Measurements from ENCODE around the gene SYCP2L. TPM values are rescaled to one million over a fixed set of nuclear protein-coding genes. Genes with fewer than 3 reads are reported as not detected.
"Not testable (repeated sequence)": the region's sequence is repeated elsewhere in the genome, so short reads cannot be mapped to it uniquely, and the experiment has no call there.

Gene SYCP2L
- total RNA-seq, 1 donor from 2014 or later: 12.5 TPM

DNA sequence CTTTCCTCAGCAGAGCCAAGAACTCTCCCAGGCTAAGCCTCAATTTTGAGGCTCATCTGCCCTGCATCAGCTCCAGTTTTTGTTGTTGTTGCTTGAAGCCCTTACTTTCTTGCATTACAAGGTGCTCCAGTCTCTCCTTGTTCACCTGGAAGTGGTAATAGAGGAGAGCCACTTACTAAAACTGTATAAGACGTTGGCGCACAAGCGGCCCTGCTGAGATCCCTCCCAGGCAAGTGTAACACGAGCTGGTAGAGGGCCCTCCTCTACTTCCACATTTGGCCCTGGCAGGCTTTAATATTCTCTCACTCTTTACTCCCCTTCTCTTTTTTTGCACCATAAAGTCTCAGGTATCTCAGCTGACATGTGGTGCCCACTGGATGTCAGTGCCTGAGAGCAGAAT, 24.5 kb upstream of the SYCP2L start:
- H3K27ac ChIP-seq: no peak overlapping the region
- H2AFZ ChIP-seq (replicated peaks): no peak overlapping the region
- H3K4me1 Mint-ChIP-seq: no peaks in the 10 kb centered on the region
- H4K20me1 ChIP-seq (ENCODE audit: low read depth): no peaks in the 10 kb centered on the region
- no peak overlapping the region for H3K9ac ChIP-seq
- H3K36me3 Mint-ChIP-seq: no peaks in the 10 kb centered on the region
- H3K27me3 ChIP-seq: no peaks in the 10 kb centered on the region
- no peaks in the 10 kb centered on the region for H3K4me1 ChIP-seq
- H3K4me3 Mint-ChIP-seq: no peak overlapping the region
- DNase-seq (ENCODE audit: low spot score): no peak
- H3K9me3 ChIP-seq (ENCODE audit: low read depth): no peaks in the 10 kb centered on the region
- H3K79me2 ChIP-seq (ENCODE audit: low read depth): no peaks in the 10 kb centered on the region
- H3K9me3 Mint-ChIP-seq: no peaks in the 10 kb centered on the region
- H3K27ac Mint-ChIP-seq: no peak overlapping the region
- H3K27me3 Mint-ChIP-seq (ENCODE audit: insufficient read depth, low read depth): no peaks in the 10 kb centered on the region
- no peak overlapping the region for H3K4me3 ChIP-seq
- H3K4me2 ChIP-seq: no peak overlapping the region
- no peaks in the 10 kb centered on the region for H3K36me3 ChIP-seq
- TF ChIP-seq EZH2phosphoT487 (IDR thresholded peaks at IDR 0.05) (no peak), EZH2 (IDR thresholded peaks at IDR 0.05) (no peak)
- TF ChIP-seq, protein P1, sequence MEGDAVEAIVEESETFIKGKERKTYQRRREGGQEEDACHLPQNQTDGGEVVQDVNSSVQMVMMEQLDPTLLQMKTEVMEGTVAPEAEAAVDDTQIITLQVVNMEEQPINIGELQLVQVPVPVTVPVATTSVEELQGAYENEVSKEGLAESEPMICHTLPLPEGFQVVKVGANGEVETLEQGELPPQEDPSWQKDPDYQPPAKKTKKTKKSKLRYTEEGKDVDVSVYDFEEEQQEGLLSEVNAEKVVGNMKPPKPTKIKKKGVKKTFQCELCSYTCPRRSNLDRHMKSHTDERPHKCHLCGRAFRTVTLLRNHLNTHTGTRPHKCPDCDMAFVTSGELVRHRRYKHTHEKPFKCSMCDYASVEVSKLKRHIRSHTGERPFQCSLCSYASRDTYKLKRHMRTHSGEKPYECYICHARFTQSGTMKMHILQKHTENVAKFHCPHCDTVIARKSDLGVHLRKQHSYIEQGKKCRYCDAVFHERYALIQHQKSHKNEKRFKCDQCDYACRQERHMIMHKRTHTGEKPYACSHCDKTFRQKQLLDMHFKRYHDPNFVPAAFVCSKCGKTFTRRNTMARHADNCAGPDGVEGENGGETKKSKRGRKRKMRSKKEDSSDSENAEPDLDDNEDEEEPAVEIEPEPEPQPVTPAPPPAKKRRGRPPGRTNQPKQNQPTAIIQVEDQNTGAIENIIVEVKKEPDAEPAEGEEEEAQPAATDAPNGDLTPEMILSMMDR (IDR thresholded peaks at IDR 0.05): no peak
- H3F3A ChIP-seq (ENCODE audit: low read depth): no peaks in the 10 kb centered on the region

DNA sequence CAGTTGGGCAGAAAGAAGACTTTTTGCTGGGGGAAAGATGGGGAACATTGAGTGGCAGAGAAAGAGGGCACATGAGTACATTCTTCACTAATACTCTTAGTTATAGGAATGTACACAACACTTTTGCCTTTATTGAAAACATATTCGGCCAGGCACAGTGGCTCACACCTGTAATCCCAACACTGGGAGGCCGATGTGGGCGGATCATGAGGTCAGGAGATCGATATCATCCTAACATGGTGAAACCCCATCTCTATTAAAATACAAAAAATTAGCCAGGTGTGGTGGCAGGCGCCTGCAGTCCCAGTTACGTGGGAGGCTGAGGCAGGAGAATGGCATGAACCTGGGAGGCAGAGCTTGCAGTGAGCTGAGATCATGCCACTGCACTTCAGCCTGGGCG, 23.8 kb upstream of the SYCP2L start:
- not testable (repeated sequence) for H3K36me3 ChIP-seq; H3K27me3 Mint-ChIP-seq (ENCODE audit: insufficient read depth, low read depth); H3K4me2 ChIP-seq; H3K9me3 Mint-ChIP-seq; H4K20me1 ChIP-seq (ENCODE audit: low read depth); H3K4me3 ChIP-seq; H3K4me1 ChIP-seq; DNase-seq (ENCODE audit: low spot score); H3K4me3 Mint-ChIP-seq; H2AFZ ChIP-seq (replicated peaks); H3K27me3 ChIP-seq; H3K27ac Mint-ChIP-seq; H3K9ac ChIP-seq; H3K9me3 ChIP-seq (ENCODE audit: low read depth); H3K27ac ChIP-seq; H3F3A ChIP-seq (ENCODE audit: low read depth); H3K36me3 Mint-ChIP-seq; H3K4me1 Mint-ChIP-seq; H3K79me2 ChIP-seq (ENCODE audit: low read depth)

DNA sequence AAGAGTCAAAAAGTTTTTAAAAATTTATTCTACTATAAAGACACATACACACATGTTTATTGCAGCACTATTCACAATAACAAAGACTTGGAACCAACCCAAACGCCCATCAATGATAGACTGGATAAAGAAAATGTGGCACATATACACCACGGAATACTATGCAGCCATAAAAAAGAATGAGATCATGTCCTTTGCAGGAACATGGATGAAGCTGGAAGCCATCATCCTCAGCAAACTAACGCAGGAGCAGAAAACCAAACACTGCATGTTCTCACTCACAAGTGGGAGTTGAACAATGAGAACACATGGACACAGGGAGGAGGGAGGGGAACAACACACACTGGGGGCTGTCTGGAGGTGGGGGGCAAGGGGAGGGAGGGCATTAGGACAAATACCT, 20.1 kb upstream of the SYCP2L start:
- not testable (repeated sequence) for H3K36me3 Mint-ChIP-seq; H2AFZ ChIP-seq (replicated peaks); H3K27me3 ChIP-seq; H3K9me3 Mint-ChIP-seq; H3K79me2 ChIP-seq (ENCODE audit: low read depth); H3K4me1 ChIP-seq; H3K4me1 Mint-ChIP-seq; H3K4me3 ChIP-seq; H3K27ac Mint-ChIP-seq; H3K27ac ChIP-seq; H3F3A ChIP-seq (ENCODE audit: low read depth); H3K27me3 Mint-ChIP-seq (ENCODE audit: insufficient read depth, low read depth); H4K20me1 ChIP-seq (ENCODE audit: low read depth); H3K4me3 Mint-ChIP-seq; H3K4me2 ChIP-seq; H3K9me3 ChIP-seq (ENCODE audit: low read depth); H3K9ac ChIP-seq; H3K36me3 ChIP-seq; DNase-seq (ENCODE audit: low spot score)

DNA sequence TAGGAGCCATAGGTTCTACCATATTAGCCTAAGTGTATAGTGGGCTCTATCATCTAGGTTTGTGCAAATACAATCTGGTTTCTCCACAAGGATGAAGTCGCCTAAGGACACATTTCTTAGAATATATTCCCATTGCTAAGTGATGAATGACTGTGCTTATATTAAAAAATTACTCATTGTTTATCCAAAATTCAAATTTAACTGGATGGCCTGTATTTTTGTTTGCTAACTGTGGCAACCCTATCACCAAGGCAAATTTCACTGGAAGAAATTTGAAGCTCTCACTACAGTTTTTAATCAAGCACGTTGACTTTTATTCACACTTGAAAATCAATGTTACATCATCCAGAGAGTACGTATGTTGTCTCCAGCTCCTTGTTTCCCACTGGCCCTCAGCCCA, 18.9 kb upstream of the SYCP2L start:
- Histone ChIP-seq H3K9ac (no peak overlapping the region), H3K27ac (no peak overlapping the region), H3K79me2 (ENCODE audit: low read depth) (no peaks in the 10 kb centered on the region), H3K4me2 (no peak overlapping the region), H4K20me1 (ENCODE audit: low read depth) (no peaks in the 10 kb centered on the region), H3K4me1 (no peaks in the 10 kb centered on the region), H3K4me3 (no peak overlapping the region), H3K27me3 (no peaks in the 10 kb centered on the region), H3F3A (ENCODE audit: low read depth) (no peaks in the 10 kb centered on the region), H3K9me3 (ENCODE audit: low read depth) (no peaks in the 10 kb centered on the region), H3K36me3 (no peaks in the 10 kb centered on the region), H2AFZ (replicated peaks) (no peak overlapping the region)
- Mint-ChIP-seq H3K36me3 (no peaks in the 10 kb centered on the region), H3K4me3 (no peak overlapping the region), H3K27ac (no peak overlapping the region), H3K4me1 (no peaks in the 10 kb centered on the region), H3K9me3 (no peaks in the 10 kb centered on the region), H3K27me3 (ENCODE audit: insufficient read depth, low read depth) (peaks cover 2% of the 10 kb centered on the region)
- no peak for DNase-seq (ENCODE audit: low spot score)
- no peak for TF ChIP-seq EZH2phosphoT487 (IDR thresholded peaks at IDR 0.05)
- TF ChIP-seq, protein P1 (IDR thresholded peaks at IDR 0.05): no peak
- no peak for TF ChIP-seq EZH2 (IDR thresholded peaks at IDR 0.05)

Measured in neural progenitor cell (in vitro differentiated cells).